Spinal cord (tissue), 10 donors: ENCODE data around the gene ASAP2. TPM values are rescaled to one million over a fixed set of nuclear protein-coding genes. Genes with fewer than 3 reads are reported as not detected.

Source experiments
- DNase-seq, 6 donors: peaks; one replicate each; pipeline versions ENCODE4 v3.0.0 to v3.0.0-alpha.2; 2013 to 2015; ENCODE audit warnings: low spot score in 6 of 6, low read depth in 4 of 6
- H3K27ac ChIP-seq: one replicate; pipeline ENCODE4 v1.5.1; 2013; ENCODE audit warnings: low read depth, low read length, control low read depth
- H3K27me3 ChIP-seq: one replicate; pipeline ENCODE4 v1.6.1; 2013; ENCODE audit warnings: low read length; ENCODE audit not compliant: control insufficient read depth, insufficient read depth
- H3K36me3 ChIP-seq: one replicate; pipeline ENCODE4 v1.6.1; 2013; ENCODE audit warnings: low read length; ENCODE audit not compliant: control insufficient read depth, insufficient read depth
- H3K4me1 ChIP-seq: one replicate; pipeline ENCODE4 v1.6.1; 2013; ENCODE audit warnings: low read length; ENCODE audit not compliant: control insufficient read depth, insufficient read depth
- H3K4me3 ChIP-seq: one replicate; pipeline ENCODE4 v1.5.1; 2013; ENCODE audit warnings: low read depth, low read length, control low read depth
- H3K9me3 ChIP-seq: one replicate; pipeline ENCODE4 v1.6.1; 2013; ENCODE audit warnings: low read length; ENCODE audit not compliant: control insufficient read depth, insufficient read depth
- WGBS: methylation state at CpG from one replicate; pipeline ENCODE4 v1.1.5; 2013; ENCODE audit warnings: missing lambda C conversion rate; ENCODE audit not compliant: insufficient coverage; 5-methylcytosine and 5-hydroxymethylcytosine counted together
- polyA plus RNA-seq, 2 donors: library from polyadenylated mRNA; unstranded; fragments of 120-200 nt; gene quantifications; one replicate each; pipeline ENCODE4 v1.2.1, GENCODE V29; 2013; ENCODE audit not compliant: insufficient read length in 2 of 2
- total RNA-seq, 2 donors: library from RNA; depleted of rRNA in 1 of 2; stranded (reverse); fragments of 120-200 nt in 1 of 2; fragments of >200 nt in 1 of 2; gene quantifications; one replicate each; pipeline versions ENCODE4 v1.2.3 to v1.2.4, GENCODE V29; 2013 to 2014
- donor health status: healthy.

The ASAP2 gene
- total and polyA plus RNA-seq, 4 donors, result 30.4 to 48.6 (median 32.5) TPM

- Histone ChIP-seq H3K27ac (no peak overlapping the region), H3K36me3 (no peaks in the 10 kb centered on the region), H3K4me1 (peaks cover under 1% of the 10 kb centered on the region), H3K27me3 (no peaks in the 10 kb centered on the region), H3K9me3 (no peaks in the 10 kb centered on the region), H3K4me3 (no peak overlapping the region)
- peak in 1 of 6 donors; percentile 19 for DNase-seq
- WGBS, result 35% methylated on average over 3 of the region's 4 CpGs
These were observed 6.0 kb upstream of the ASAP2 start for GRCh38 chr2:9200633-9201015.

- WGBS, result 71% methylated on average over 2 of the region's 5 CpGs
These were observed 5.3 kb upstream of the ASAP2 start for GRCh38 chr2:9201185-9201891.

GRCh38 chr2:9203006-9203405 lies 3.6 kb upstream of the ASAP2 start:
- no peaks in the 10 kb centered on the region for H3K36me3 ChIP-seq
- no peaks in the 10 kb centered on the region for H3K9me3 ChIP-seq
- WGBS, result no CpG with 5 or more reads among the region's 3 CpGs
- H3K27me3 ChIP-seq, result no peaks in the 10 kb centered on the region
- peaks cover 10% of the 10 kb centered on the region for H3K4me1 ChIP-seq
- H3K27ac ChIP-seq, result no peak overlapping the region
- H3K4me3 ChIP-seq, result no peak overlapping the region
- DNase-seq, result no peak

More at GRCh38 chr2:9201185-9201891, 5.3 kb upstream of the ASAP2 start:
- Histone ChIP-seq H3K4me1 (peaks cover 6% of the 10 kb centered on the region), H3K9me3 (no peaks in the 10 kb centered on the region), H3K27me3 (no peaks in the 10 kb centered on the region), H3K36me3 (no peaks in the 10 kb centered on the region), H3K27ac (no peak overlapping the region), H3K4me3 (no peak overlapping the region)
- DNase-seq, result no peak

GRCh38 chr2:9203876-9204275 lies 2.7 kb upstream of the ASAP2 start:
- DNase-seq, result no peak
- H3K27ac ChIP-seq, result no peak overlapping the region
- no peaks in the 10 kb centered on the region for H3K9me3 ChIP-seq
- no peaks in the 10 kb centered on the region for H3K36me3 ChIP-seq
- 100% methylated on average over 1 of the region's 5 CpGs for WGBS
- peaks cover 10% of the 10 kb centered on the region for H3K4me1 ChIP-seq
- H3K4me3 ChIP-seq, result no peak overlapping the region
- H3K27me3 ChIP-seq, result no peaks in the 10 kb centered on the region

- no peak overlapping the region for H3K27ac ChIP-seq
- DNase-seq, result no peak
- no peaks in the 10 kb centered on the region for H3K36me3 ChIP-seq
- no peaks in the 10 kb centered on the region for H3K27me3 ChIP-seq
- no peak overlapping the region for H3K4me3 ChIP-seq
- H3K4me1 ChIP-seq, result peaks cover 10% of the 10 kb centered on the region
- no CpG with 5 or more reads among the region's 3 CpGs for WGBS
- H3K9me3 ChIP-seq, result no peaks in the 10 kb centered on the region
These were observed 1.7 kb upstream of the ASAP2 start for GRCh38 chr2:9204939-9205338.

GRCh38 chr2:9205486-9205885 lies 1.1 kb upstream of the ASAP2 start:
- H3K36me3 ChIP-seq, result no peaks in the 10 kb centered on the region
- no peak for DNase-seq
- no peaks in the 10 kb centered on the region for H3K9me3 ChIP-seq
- H3K27ac ChIP-seq, result peak overlapping the region; percentile 73
- peaks cover 10% of the 10 kb centered on the region for H3K4me1 ChIP-seq
- WGBS, result 50% methylated on average over 2 of the region's 6 CpGs
- H3K4me3 ChIP-seq, result peak overlapping the region; percentile 65
- H3K27me3 ChIP-seq, result no peaks in the 10 kb centered on the region

- peak overlapping the region; percentile 40 for H3K27ac ChIP-seq
These were observed 504 bp downstream of the ASAP2 start for GRCh38 chr2:9206991-9207640.

GRCh38 chr2:9207641-9208311 lies 1.2 kb downstream of the ASAP2 start:
- WGBS, result 2% methylated on average over 28 of the region's 34 CpGs
- no peaks in the 10 kb centered on the region for H3K36me3 ChIP-seq
- no peaks in the 10 kb centered on the region for H3K9me3 ChIP-seq

More at GRCh38 chr2:9206991-9207640, 504 bp downstream of the ASAP2 start:
- Histone ChIP-seq H3K36me3 (no peaks in the 10 kb centered on the region), H3K4me3 (peak overlapping the region; percentile 66), H3K27me3 (no peaks in the 10 kb centered on the region), H3K9me3 (no peaks in the 10 kb centered on the region), H3K4me1 (peaks cover 17% of the 10 kb centered on the region)
- WGBS, result under 1% methylated on average over 84 of the region's 84 CpGs
- peak in 2 of 6 donors; percentile 66 to 67 for DNase-seq

GRCh38 chr2:9208875-9209274 lies 2.3 kb downstream of the ASAP2 start:
- Histone ChIP-seq H3K27me3 (no peaks in the 10 kb centered on the region), H3K36me3 (no peaks in the 10 kb centered on the region), H3K4me1 (peaks cover 24% of the 10 kb centered on the region), H3K9me3 (no peaks in the 10 kb centered on the region), H3K4me3 (no peak overlapping the region), H3K27ac (no peak overlapping the region)
- DNase-seq, result peak in 1 of 6 donors; percentile 60
- WGBS, result no CpG with 5 or more reads among the region's 1 CpG

More at GRCh38 chr2:9207641-9208311, 1.2 kb downstream of the ASAP2 start:
- Histone ChIP-seq H3K4me3 (peak overlapping the region; percentile 66), H3K27ac (peak overlapping the region; percentile 33), H3K27me3 (no peaks in the 10 kb centered on the region), H3K4me1 (peaks cover 23% of the 10 kb centered on the region)
- DNase-seq, result peak in 2 of 6 donors; percentile 55 to 60
